Thyroid gland (tissue), 4 donors: ENCODE data around the gene PRTFDC1.

Source experiments
- CTCF ChIP-seq, 6 experiments: fragments of 200-600 bp in 3 of 6; fragments of 450-650 bp in 3 of 6; sonication (generic) in 3 of 6; IDR thresholded peaks; one replicate each; pipeline ENCODE4 v1.5.1; 2016 to 2019; ENCODE audit warnings: antibody characterized with exemption in 6 of 6, mild to moderate bottlenecking in 2 of 6, inconsistent platforms in 1 of 6, moderate library complexity in 1 of 6
- POLR2A ChIP-seq, 2 donors: fragments of 450-650 bp; IDR thresholded peaks; one replicate each; pipeline ENCODE4 v1.6.1; 2017; ENCODE audit warnings: antibody characterized with exemption in 2 of 2, mild to moderate bottlenecking in 2 of 2, moderate library complexity in 1 of 2

GRCh38 chr10:24982319-24983112 lies 30.1 kb upstream of the PRTFDC1 start:
- no peak for TF ChIP-seq CTCF (IDR thresholded peaks at IDR 0.05)
- no peak for TF ChIP-seq POLR2A (IDR thresholded peaks at IDR 0.05)
